C4-2B (cell line): ENCODE results near the gene GOLT1A.

Source experiments
- H3K27ac ChIP-seq: fragments of 450-650 bp; 2 replicates; pipeline ENCODE4 v1.5.1; 2017
- CTCF ChIP-seq: fragments of 450-650 bp; conservative IDR thresholded peaks from 2 replicates; pipeline ENCODE4 v1.5.1; 2017; ENCODE audit warnings: mild to moderate bottlenecking
- ZFX ChIP-seq: fragments of 450-650 bp; IDR thresholded peaks from 2 replicates; pipeline ENCODE4 v1.6.1; 2017

GOLT1A gene

GRCh38 chr1:204201348-204202040, 12.3 kb downstream of the GOLT1A start:
- TF ChIP-seq CTCF (no peak), ZFX (no peak)
- no peak overlapping the region for H3K27ac ChIP-seq

- H3K27ac ChIP-seq, result no peak overlapping the region
- TF ChIP-seq CTCF, result no peak
- TF ChIP-seq ZFX, result no peak
These were observed 14.2 kb downstream of the GOLT1A start for GRCh38 chr1:204199579-204199978.

- no peak overlapping the region for H3K27ac ChIP-seq
- TF ChIP-seq CTCF (no peak), ZFX (no peak)
These were observed 15.1 kb downstream of the GOLT1A start for GRCh38 chr1:204198348-204199340.

- H3K27ac ChIP-seq, result no peak overlapping the region
- no peak for TF ChIP-seq ZFX
- no peak for TF ChIP-seq CTCF
These were observed 16.7 kb downstream of the GOLT1A start for GRCh38 chr1:204197068-204197467.

- TF ChIP-seq CTCF (no peak), ZFX (no peak)
- no peak within 1 kb of the TSS for H3K27ac ChIP-seq
These were observed 17.6 kb downstream of the GOLT1A start, which contains the start of gene KISS1 for GRCh38 chr1:204196068-204196795. Gene KISS1 (minus strand): TSS chr1:204196491. CDS start chr1:204192876, 3,615 bp downstream.

- no peak for TF ChIP-seq CTCF
- no peak for TF ChIP-seq ZFX
- H3K27ac ChIP-seq, result no peak overlapping the region
These were observed 19.0 kb downstream of the GOLT1A start for GRCh38 chr1:204194771-204195170.
